Activated CD4-positive, alpha-beta T cell treated with anti-CD3 and anti-CD28 coated beads for 4 hours (primary cell): Measurements from ENCODE around the gene NACC1.

Experiments
- DNase-seq, 2 donors: peaks; one replicate each; pipeline ENCODE4 v3.0.0-alpha.2; 2020

The NACC1 gene

GRCh38 chr19:13121551-13122274 lies 3.6 kb downstream of the NACC1 start:
- DNase-seq: no peak

GRCh38 chr19:13122275-13122878 lies 4.3 kb downstream of the NACC1 start:
- DNase-seq: no peak

- DNase-seq: no peak
Measured at GRCh38 chr19:13122980-13123957, 5.2 kb downstream of the NACC1 start.

GRCh38 chr19:13127051-13127450 lies 9.0 kb downstream of the NACC1 start:
- DNase-seq: no peak

GRCh38 chr19:13127811-13128575 lies 9.9 kb downstream of the NACC1 start:
- no peak for DNase-seq

GRCh38 chr19:13128583-13128982 lies 10.5 kb downstream of the NACC1 start:
- DNase-seq: no peak

GRCh38 chr19:13129384-13129783 lies 11.3 kb downstream of the NACC1 start:
- no peak for DNase-seq

GRCh38 chr19:13130886-13131490 lies 12.9 kb downstream of the NACC1 start:
- no peak for DNase-seq

- peak; percentile 57 to 64 for DNase-seq
Measured at GRCh38 chr19:13132471-13133180, 14.6 kb downstream of the NACC1 start.

- no peak for DNase-seq
Measured at GRCh38 chr19:13133241-13133870, 15.3 kb downstream of the NACC1 start.

- DNase-seq: no peak
Measured at GRCh38 chr19:13134626-13135025, 16.6 kb downstream of the NACC1 start.

- DNase-seq: no peak
Measured at GRCh38 chr19:13135068-13136062, 17.3 kb downstream of the NACC1 start.

- no peak for DNase-seq
Measured at GRCh38 chr19:13137290-13137794, 19.3 kb downstream of the NACC1 start.

GRCh38 chr19:13138171-13138915 lies 20.3 kb downstream of the NACC1 start:
- no peak for DNase-seq

GRCh38 chr19:13138916-13139198 lies 20.8 kb downstream of the NACC1 start:
- no peak for DNase-seq

GRCh38 chr19:13139633-13140311 lies 21.7 kb downstream of the NACC1 start:
- no peak for DNase-seq

GRCh38 chr19:13146763-13147563 lies 28.9 kb downstream of the NACC1 start:
- DNase-seq: no peak
